ENCODE measurements around the gene SSTR3. TPM values are rescaled to one million over a fixed set of nuclear protein-coding genes. Genes with fewer than 3 reads are reported as not detected.

The SSTR3 gene
- polyA plus RNA-seq, 1 donor from 2014 or later, result not detected

GRCh38 chr22:37224757-37225420 lies 12.6 kb upstream of the SSTR3 start:
- H3K27me3 ChIP-seq (ENCODE audit: insufficient read depth, low read depth, low read length), result no peaks in the 10 kb centered on the region
- H3K9me3 ChIP-seq (ENCODE audit: low read length), result no peaks in the 10 kb centered on the region
- H3K9me2 ChIP-seq (ENCODE audit: insufficient read depth, low read length), result no peaks in the 10 kb centered on the region
- H3K9ac ChIP-seq (ENCODE audit: low read length), result no peak overlapping the region
- H3K4me3 ChIP-seq (ENCODE audit: low read length), result no peak overlapping the region
- no peak overlapping the region for H3K27ac ChIP-seq (ENCODE audit: low read length)
- no peaks in the 10 kb centered on the region for H3K36me3 ChIP-seq (ENCODE audit: insufficient read depth, low read length)
- H3F3A ChIP-seq (ENCODE audit: insufficient read depth, low read length, poor library complexity, severe bottlenecking), result no peaks in the 10 kb centered on the region
- H3K79me2 ChIP-seq (replicated peaks; ENCODE audit: insufficient read depth, low read length), result no peaks in the 10 kb centered on the region
- H2AFZ ChIP-seq (ENCODE audit: low read depth, low read length), result no peak overlapping the region
- no peaks in the 10 kb centered on the region for H4K20me1 ChIP-seq (ENCODE audit: insufficient read depth)
- TF ChIP-seq RAD21 (conservative IDR thresholded peaks at IDR 0.05), result no peak
- TF ChIP-seq SMC3 (conservative IDR thresholded peaks at IDR 0.05; ENCODE audit: poor library complexity), result no peak
- no peak overlapping the region for H3K4me2 ChIP-seq (ENCODE audit: low read length)

GRCh38 chr22:37223965-37224551 lies 11.8 kb upstream of the SSTR3 start:
- Histone ChIP-seq H3K9ac (ENCODE audit: low read length) (no peak overlapping the region), H3K4me3 (ENCODE audit: low read length) (no peak overlapping the region), H3K36me3 (ENCODE audit: insufficient read depth, low read length) (no peaks in the 10 kb centered on the region), H3K4me2 (ENCODE audit: low read length) (no peak overlapping the region), H3K27ac (ENCODE audit: low read length) (no peak overlapping the region), H2AFZ (ENCODE audit: low read depth, low read length) (no peak overlapping the region), H3F3A (ENCODE audit: insufficient read depth, low read length, poor library complexity, severe bottlenecking) (no peaks in the 10 kb centered on the region), H4K20me1 (ENCODE audit: insufficient read depth) (no peaks in the 10 kb centered on the region), H3K9me3 (ENCODE audit: low read length) (no peaks in the 10 kb centered on the region), H3K79me2 (replicated peaks; ENCODE audit: insufficient read depth, low read length) (no peaks in the 10 kb centered on the region), H3K9me2 (ENCODE audit: insufficient read depth, low read length) (no peaks in the 10 kb centered on the region), H3K27me3 (ENCODE audit: insufficient read depth, low read depth, low read length) (no peaks in the 10 kb centered on the region)
- TF ChIP-seq POLR2AphosphoS5 (IDR thresholded peaks at IDR 0.05) (no peak), SMC3 (conservative IDR thresholded peaks at IDR 0.05; ENCODE audit: poor library complexity) (no peak), REST (IDR thresholded peaks at IDR 0.05; ENCODE audit: borderline replicate concordance) (no peak), TAF1 (IDR thresholded peaks at IDR 0.05; ENCODE audit: low read depth) (no peak), CTCF (IDR thresholded peaks at IDR 0.05; ENCODE audit: poor library complexity, severe bottlenecking) (no peak), MXI1 (conservative IDR thresholded peaks at IDR 0.05; ENCODE audit: poor library complexity, severe bottlenecking) (no peak), RAD21 (conservative IDR thresholded peaks at IDR 0.05) (no peak), EP300 (conservative IDR thresholded peaks at IDR 0.05; ENCODE audit: poor library complexity, severe bottlenecking) (no peak), EZH2 (IDR thresholded peaks at IDR 0.05; ENCODE audit: borderline replicate concordance, insufficient read depth, low read length, poor library complexity, severe bottlenecking) (no peak)

All from neural cell (in vitro differentiated cells).